ENCODE measurements around the gene C5orf46. TPM values are rescaled to one million over a fixed set of nuclear protein-coding genes. Genes with fewer than 3 reads are reported as not detected.
"Not testable (repeated sequence)": the region's sequence is repeated elsewhere in the genome, so short reads cannot be mapped to it uniquely, and the experiment has no call there.

The C5orf46 gene
- total RNA-seq, 2 experiments from 2014 or later, result not detected

DNA sequence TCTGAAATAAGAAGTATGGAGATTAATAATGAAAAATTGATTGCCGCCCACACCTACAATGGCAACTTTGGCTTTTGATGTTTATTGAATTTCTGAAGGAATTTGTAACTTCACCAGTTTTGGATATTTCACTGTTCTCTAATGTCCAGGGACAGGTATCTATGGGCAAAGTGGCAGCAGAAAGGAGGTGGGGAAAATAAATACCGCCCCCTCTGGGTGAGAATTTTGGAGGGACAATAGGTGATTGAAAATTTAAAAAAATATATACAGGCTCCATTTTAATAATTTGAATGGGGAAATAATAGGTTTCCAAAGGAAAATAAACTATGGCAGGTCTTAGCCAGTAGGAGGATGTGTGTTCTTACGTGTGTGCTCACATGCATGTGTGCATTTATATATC, 26.6 kb downstream of the C5orf46 start:
- no peak for DNase-seq
- no peaks in the 10 kb centered on the region for H3K9me3 Mint-ChIP-seq
- ATAC-seq (ENCODE audit: low read depth), result no peak
- H3K27me3 Mint-ChIP-seq, result peaks cover 2% of the 10 kb centered on the region
- POLR2A ChIA-PET, result no interaction called here
- H3K4me3 Mint-ChIP-seq, result no peak overlapping the region
- H3K36me3 Mint-ChIP-seq, result no peaks in the 10 kb centered on the region
- no peaks in the 10 kb centered on the region for H3K4me1 Mint-ChIP-seq
- H3K27ac Mint-ChIP-seq, result no peak overlapping the region

DNA sequence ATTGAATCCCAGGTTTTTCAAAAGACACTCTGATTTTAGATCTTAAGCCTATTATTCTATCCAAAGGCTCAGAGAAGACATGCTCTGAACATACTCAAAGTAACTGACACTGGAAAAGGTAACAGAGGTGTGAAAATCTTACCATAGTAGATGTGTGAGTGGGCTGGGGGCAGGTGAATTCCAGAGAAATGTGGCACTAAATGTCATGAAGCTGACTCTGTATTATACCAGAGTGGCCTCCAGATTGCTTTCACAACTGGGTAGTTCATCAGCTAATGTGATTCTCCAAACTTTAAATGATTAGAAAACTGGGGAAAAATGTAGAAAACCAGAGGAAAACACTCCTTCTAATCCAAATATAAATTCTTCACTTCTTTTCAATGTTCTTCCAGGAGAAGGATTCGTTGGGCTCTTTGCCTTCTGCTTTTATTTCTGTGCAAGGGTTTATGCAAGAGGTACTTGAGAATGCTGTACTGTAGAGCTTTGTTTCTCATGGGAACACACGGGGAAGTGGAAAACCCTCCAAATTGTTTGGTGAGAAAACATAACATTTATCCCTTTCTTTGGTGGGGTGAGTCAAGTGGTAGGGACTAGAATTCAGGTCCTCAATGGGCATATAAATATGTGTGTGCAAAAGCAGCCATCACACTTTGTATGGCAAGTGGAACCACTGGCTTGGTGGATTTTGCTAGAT, 28.1 kb downstream of the C5orf46 start, which contains the start of gene SCGB3A2:
SCGB3A2 (plus strand) TSS at position 646 of the 694 bp plus-strand sequence. CDS start 93 bp downstream, outside the sequence.
- H3K4me1 Mint-ChIP-seq, result no peaks in the 10 kb centered on the region
- no peak within 1 kb of the TSS for H3K4me3 Mint-ChIP-seq
- H3K9me3 Mint-ChIP-seq, result no peaks in the 10 kb centered on the region
- POLR2A ChIA-PET, result no interaction called here
- no peak for ATAC-seq (ENCODE audit: low read depth)
- no peak within 1 kb of the TSS for H3K27ac Mint-ChIP-seq
- H3K27me3 Mint-ChIP-seq, result no peaks in the 10 kb centered on the region
- no peaks in the 10 kb centered on the region for H3K36me3 Mint-ChIP-seq
- DNase-seq, result no peak

DNA sequence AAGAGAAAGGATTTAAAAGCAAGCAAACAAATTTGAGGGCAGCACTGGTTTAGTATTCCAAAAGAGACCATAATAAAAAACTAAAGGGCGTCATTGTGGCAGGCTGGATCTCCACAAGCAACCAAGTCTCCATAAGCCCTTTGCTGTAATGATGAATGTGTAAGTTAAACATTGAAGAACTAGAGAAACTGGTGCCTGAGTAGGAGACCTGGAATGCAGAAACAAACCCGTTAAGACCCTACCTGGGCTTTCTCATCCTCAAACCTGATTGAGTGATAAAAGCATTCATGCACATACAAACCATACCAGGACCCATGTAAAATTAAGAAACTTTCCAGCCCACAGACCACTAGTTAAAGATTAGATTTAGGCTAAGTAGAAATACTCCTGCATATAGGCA, 29.7 kb downstream of the C5orf46 start:
- POLR2A ChIA-PET, result no interaction called here
- no peaks in the 10 kb centered on the region for H3K4me1 Mint-ChIP-seq
- DNase-seq (no peak), ATAC-seq (ENCODE audit: low read depth) (no peak)
- no peak overlapping the region for H3K4me3 Mint-ChIP-seq
- H3K36me3 Mint-ChIP-seq, result no peaks in the 10 kb centered on the region
- H3K27ac Mint-ChIP-seq, result no peak overlapping the region
- no peaks in the 10 kb centered on the region for H3K27me3 Mint-ChIP-seq
- no peaks in the 10 kb centered on the region for H3K9me3 Mint-ChIP-seq

DNA sequence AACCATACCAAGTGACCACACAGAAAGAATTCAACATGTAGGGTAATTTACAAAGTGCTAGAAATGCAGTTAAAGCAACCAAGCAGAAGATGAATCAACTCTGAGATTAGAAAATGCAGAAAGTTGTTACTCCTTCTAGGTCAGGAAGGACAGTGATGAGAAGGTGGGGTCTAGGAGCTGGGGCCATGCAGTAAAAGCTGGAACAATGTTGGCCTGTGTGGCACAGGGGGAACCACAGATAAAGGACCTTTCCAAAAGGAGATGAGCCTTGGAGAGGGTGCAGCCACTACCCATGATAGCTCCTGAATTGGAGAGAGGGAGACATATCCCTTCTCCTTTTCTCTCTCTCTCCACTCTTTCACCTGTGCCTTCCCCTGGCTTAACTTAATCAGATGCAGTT, 30.2 kb downstream of the C5orf46 start:
- ATAC-seq (ENCODE audit: low read depth) (no peak), DNase-seq (no peak)
- POLR2A ChIA-PET, result no interaction called here
- no peaks in the 10 kb centered on the region for H3K27me3 Mint-ChIP-seq
- no peak overlapping the region for H3K27ac Mint-ChIP-seq
- no peaks in the 10 kb centered on the region for H3K36me3 Mint-ChIP-seq
- no peaks in the 10 kb centered on the region for H3K4me1 Mint-ChIP-seq
- H3K4me3 Mint-ChIP-seq, result no peak overlapping the region
- H3K9me3 Mint-ChIP-seq, result no peaks in the 10 kb centered on the region

DNA sequence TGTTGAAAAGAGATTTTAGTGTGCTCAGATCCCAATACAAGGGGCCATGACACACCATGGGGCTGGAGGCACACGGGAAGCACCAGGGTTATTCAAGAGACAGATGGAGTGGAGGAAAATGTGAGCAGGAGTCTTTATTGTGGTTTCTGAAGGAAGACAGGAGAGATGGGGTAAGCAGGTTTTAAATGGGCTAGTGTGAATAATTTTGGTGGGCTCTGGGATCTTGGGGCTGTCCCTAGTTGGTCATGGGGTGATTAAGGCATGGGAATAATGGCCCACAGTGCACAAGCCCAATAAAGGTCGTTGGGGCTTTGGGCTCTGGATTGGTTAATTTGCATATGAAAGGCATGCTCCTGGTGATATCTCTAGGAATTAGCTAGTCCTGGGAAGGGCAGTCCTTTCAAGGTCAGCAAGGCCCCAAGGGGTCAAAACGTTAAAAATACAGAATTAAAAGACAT, 31.4 kb downstream of the C5orf46 start:
- H3K9me3 Mint-ChIP-seq, result no peaks in the 10 kb centered on the region
- ATAC-seq (ENCODE audit: low read depth) (no peak), DNase-seq (no peak)
- no peaks in the 10 kb centered on the region for H3K36me3 Mint-ChIP-seq
- no peak overlapping the region for H3K4me3 Mint-ChIP-seq
- no peaks in the 10 kb centered on the region for H3K27me3 Mint-ChIP-seq
- POLR2A ChIA-PET, result no interaction called here
- H3K27ac Mint-ChIP-seq, result no peak overlapping the region
- no peaks in the 10 kb centered on the region for H3K4me1 Mint-ChIP-seq

DNA sequence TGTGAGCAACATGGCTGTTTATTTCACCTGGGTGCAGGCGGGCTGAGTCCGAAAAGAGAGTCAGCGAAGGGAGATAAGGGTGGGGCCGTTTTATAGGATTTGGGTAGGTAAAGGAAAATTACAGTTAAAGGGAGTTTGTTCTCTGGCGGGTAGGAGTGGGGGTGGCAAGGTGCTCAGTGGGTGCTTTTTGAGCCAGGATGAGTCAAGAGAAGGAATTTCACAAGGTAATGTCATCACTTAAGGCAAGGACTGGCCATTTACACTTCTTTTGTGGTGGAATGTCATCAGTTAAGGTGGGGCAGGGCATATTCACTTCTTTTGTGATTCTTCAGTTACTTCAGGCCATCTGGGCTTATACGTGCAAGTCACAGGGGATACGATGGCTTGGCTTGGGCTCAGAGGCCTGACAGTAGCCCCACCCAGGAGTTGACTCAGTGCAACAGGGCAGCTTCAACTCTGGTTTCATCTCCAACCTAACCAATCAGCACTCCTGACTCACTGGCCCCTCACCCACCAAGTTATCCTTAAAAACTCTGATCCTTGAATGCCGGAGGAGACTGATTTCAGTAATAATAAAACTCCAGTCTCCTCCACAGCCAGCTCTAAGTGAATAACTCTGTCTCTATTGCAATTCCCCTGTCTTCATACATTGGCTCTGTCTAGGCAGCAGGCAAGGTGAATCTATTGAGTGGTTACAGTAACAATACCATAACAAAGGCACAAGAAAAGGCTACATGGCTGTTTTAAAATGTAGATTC, 32.0 kb downstream of the C5orf46 start:
- not testable (repeated sequence) for ATAC-seq (ENCODE audit: low read depth)

DNA sequence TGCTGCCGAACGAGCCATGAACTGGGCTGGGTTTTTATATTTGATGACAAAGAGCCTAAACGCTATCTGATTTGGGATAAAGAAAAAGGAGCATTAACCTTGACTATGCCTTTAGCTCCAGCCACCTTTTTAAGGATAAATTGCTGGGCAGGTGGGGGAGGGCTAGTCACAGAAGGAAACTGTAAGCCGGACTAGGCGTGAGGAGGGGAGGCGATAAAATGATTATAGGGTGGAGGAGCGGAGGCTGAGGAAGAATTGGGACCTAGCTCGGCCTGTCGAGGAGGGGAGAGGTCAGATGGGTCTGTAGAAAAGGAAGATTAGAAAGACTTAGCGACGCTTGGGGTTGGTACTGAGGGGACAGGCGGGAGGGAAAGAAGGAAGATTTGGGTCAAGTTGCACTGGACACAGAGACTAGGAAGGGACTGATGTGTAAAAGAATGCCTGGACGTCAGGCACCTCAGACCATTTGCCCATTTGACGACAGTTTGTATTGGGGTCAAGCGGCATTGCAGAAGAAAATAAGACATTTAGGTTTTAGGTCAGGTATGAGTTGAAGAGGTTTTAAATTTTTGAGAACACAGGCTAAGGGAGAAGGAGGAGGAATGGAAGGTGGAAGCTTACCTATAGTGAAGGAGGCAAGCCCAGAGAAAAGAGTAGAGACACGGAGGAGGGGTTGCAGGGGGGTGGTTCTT, 33.4 kb downstream of the C5orf46 start:
- H3K4me1 Mint-ChIP-seq; H3K27ac Mint-ChIP-seq; ATAC-seq (ENCODE audit: low read depth); H3K4me3 Mint-ChIP-seq; H3K36me3 Mint-ChIP-seq; POLR2A ChIA-PET; DNase-seq; H3K27me3 Mint-ChIP-seq; H3K9me3 Mint-ChIP-seq: not testable (repeated sequence)

More for the DNA sequence above, 32.0 kb downstream of the C5orf46 start:
- POLR2A ChIA-PET, H3K9me3 Mint-ChIP-seq, H3K4me1 Mint-ChIP-seq, H3K27ac Mint-ChIP-seq, H3K4me3 Mint-ChIP-seq, H3K27me3 Mint-ChIP-seq, H3K36me3 Mint-ChIP-seq, DNase-seq: not testable (repeated sequence)

DNA sequence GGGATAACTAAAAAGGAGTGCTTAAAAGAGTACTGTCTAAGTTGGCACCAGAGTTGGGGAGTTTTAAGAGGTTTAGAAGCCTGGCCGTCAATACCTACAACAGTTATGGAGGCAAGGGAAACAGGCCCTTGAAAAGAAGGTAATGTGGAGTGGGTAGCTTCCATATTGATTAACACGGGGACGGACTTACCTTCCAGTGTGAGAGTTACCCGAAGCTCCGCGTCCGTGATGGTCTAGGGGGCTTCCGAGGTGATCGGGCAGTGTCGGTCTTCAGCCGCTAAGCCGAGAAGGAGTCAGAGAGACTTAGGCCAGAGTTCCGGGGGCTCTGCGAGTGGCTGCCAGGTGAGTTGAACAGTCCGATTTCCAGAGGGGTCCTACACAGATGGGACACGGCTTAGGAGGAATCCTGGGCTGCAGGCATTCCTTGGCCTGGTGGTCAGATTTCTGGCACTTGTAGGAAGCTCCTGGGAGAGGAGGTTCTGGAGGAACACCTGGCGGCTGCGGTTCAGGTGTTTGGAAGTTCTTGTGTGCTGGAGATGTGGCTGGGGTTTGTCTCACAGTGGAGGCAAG, 34.3 kb downstream of the C5orf46 start:
- H3K27me3 Mint-ChIP-seq; POLR2A ChIA-PET; H3K4me3 Mint-ChIP-seq; H3K4me1 Mint-ChIP-seq; H3K9me3 Mint-ChIP-seq; H3K27ac Mint-ChIP-seq; ATAC-seq (ENCODE audit: low read depth); DNase-seq; H3K36me3 Mint-ChIP-seq: not testable (repeated sequence)

DNA sequence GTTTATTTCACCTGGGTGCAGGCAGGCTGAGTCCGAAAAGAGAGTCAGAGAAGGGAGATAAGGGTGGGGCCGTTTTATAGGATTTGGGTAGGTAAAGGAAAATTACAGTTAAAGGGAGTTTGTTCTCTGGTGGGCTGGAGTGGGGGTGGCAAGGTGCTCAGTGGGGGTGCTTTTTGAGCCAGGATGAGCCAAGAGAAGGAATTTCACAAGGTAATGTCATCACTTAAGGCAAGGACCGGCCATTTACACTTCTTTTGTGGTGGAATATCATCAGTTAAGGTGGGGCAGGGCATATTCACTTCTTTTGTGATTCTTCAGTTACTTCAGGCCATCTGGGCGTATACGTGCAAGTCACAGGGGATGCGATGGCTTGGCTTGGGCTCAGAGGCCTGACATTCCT, 36.4 kb downstream of the C5orf46 start:
- POLR2A ChIA-PET; H3K27me3 Mint-ChIP-seq; H3K27ac Mint-ChIP-seq; DNase-seq; H3K9me3 Mint-ChIP-seq; H3K36me3 Mint-ChIP-seq; H3K4me3 Mint-ChIP-seq; H3K4me1 Mint-ChIP-seq; ATAC-seq (ENCODE audit: low read depth): not testable (repeated sequence)

DNA sequence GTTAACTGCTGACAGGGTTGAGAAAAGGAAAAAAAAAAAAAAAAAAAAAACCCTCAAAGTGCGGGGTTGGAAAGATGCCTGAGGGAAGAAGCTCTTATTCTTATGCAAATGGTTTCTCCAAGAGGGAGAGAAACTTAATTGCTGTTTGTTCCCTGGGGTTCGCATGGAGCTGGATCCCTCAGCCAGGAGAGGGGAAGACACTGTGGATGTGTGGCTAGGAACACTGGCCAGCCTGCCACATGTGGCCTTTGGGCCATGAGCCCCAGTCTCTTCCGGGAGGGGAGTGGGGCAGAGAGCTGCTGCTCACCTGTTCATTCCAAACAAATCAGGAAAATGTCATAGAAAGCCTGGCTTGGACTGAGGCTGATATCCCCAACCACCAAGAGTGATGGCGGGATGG, 37.2 kb downstream of the C5orf46 start:
- ATAC-seq (ENCODE audit: low read depth) (no peak), DNase-seq (no peak)
- Mint-ChIP-seq H3K36me3 (no peaks in the 10 kb centered on the region), H3K27ac (no peak overlapping the region), H3K4me3 (no peak overlapping the region), H3K4me1 (no peaks in the 10 kb centered on the region), H3K27me3 (no peaks in the 10 kb centered on the region), H3K9me3 (no peaks in the 10 kb centered on the region)
- POLR2A ChIA-PET, result no interaction called here

DNA sequence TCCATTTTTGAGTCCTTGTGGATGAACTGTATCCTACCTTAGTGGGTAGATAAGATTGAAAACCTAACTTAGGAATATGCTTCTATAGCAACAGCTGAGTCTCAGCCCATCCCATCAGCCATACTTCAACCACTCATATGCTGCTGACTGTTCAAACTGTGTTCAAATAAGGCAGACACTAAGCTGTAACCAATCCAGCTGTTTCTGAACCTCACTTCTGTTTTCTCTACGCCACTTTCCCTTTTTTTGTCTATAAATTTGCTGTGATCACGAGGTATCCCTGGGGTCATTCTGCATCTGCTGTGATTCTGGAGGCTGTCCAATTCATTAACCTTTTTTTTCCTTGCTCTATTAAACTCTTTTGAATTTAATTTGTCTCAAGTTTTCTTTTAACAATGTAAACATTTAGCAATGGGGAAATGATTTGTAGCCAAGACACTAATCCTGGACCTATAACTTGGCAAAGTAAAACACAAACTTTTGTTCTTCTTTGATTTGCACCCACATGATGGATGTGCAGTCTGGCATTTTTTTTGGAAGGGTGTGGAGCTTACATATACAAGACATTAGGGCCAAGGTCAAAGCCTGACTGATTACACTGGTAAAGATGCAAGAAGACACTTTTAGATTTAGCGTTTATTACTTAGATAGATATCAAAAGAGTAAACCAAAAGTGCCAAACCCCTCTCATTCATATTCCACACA, 42.7 kb downstream of the C5orf46 start:
- no peak overlapping the region for H3K27ac Mint-ChIP-seq
- POLR2A ChIA-PET, result no interaction called here

DNA sequence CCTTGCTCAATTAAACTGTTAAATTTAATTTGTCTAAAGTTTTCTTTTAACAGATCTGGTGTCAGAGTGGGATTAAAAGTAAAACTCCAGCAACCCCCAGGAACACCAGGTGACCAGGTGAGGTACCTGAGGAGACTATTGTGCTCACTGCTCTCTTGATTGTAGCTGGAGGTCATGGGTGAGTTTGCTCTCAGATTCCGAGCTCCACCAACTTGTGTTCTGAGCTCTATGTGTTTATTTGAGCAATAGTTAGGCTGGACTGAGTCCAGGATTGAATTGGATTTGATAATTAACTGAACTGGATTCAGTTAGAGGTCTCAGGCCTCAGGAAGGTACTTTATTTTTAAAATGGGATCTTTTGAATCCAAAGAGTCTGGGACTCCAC, 45.7 kb downstream of the C5orf46 start:
- no peak overlapping the region for H3K27ac Mint-ChIP-seq
- no peaks in the 10 kb centered on the region for H3K36me3 Mint-ChIP-seq
- H3K4me3 Mint-ChIP-seq, result no peak overlapping the region
- DNase-seq (no peak), ATAC-seq (ENCODE audit: low read depth) (no peak)
- H3K27me3 Mint-ChIP-seq, result no peaks in the 10 kb centered on the region
- POLR2A ChIA-PET, result no interaction called here
- peaks cover 3% of the 10 kb centered on the region for H3K4me1 Mint-ChIP-seq
- no peaks in the 10 kb centered on the region for H3K9me3 Mint-ChIP-seq

More for the DNA sequence above, 42.7 kb downstream of the C5orf46 start:
- no peaks in the 10 kb centered on the region for H3K9me3 Mint-ChIP-seq
- no peaks in the 10 kb centered on the region for H3K4me1 Mint-ChIP-seq
- no peaks in the 10 kb centered on the region for H3K27me3 Mint-ChIP-seq
- DNase-seq, result no peak
- no peak for ATAC-seq (ENCODE audit: low read depth)
- H3K4me3 Mint-ChIP-seq, result no peak overlapping the region
- no peaks in the 10 kb centered on the region for H3K36me3 Mint-ChIP-seq

DNA sequence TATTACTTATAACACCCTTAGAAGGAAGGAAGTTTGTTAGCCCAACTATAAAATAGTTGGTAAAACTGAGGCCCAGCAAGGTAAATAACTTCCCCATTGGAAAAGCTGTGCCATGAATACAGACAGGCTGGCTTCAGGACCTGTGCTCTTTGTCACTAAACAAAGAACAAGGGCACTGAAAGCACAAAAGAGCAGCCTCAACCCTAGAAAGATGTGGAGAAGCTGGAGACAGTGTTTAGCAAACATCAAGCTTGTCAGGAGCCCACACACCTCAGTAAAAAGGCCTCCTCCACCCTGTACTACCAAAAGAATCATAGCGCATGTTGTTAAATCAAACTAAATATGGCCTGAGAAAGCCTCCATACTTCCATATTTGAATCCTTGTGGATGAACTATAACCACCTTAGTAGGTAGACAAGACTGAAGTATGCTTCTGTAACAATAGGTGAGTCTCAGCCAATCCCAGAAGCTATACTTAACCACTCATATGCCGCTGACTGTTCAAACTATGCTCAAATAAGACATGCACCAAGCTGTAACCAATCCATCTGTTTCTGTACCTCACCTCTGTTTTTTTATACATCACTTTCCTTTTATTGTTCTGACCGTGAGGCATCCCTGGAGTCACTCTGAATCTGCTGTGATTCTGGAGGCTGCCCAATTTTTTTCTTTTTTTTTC, 46.2 kb downstream of the C5orf46 start:
- DNase-seq, result no peak
- H3K36me3 Mint-ChIP-seq, result no peaks in the 10 kb centered on the region
- H3K9me3 Mint-ChIP-seq, result no peaks in the 10 kb centered on the region
- POLR2A ChIA-PET, result no interaction called here
- H3K4me1 Mint-ChIP-seq, result peaks cover 3% of the 10 kb centered on the region
- no peak for ATAC-seq (ENCODE audit: low read depth)
- peaks cover 2% of the 10 kb centered on the region for H3K27me3 Mint-ChIP-seq
- no peak overlapping the region for H3K4me3 Mint-ChIP-seq
- H3K27ac Mint-ChIP-seq, result no peak overlapping the region

All from activated naive CD8-positive, alpha-beta T cell treated with anti-CD3 and anti-CD28 coated beads, Interleukin-2, amount 10 ng/mL, durations not matched to agents 7 days and 5 days (primary cell).